Pancreas (tissue), 10 donors: Measurements from ENCODE around the gene CRB3. TPM values are rescaled to one million over a fixed set of nuclear protein-coding genes. Genes with fewer than 3 reads are reported as not detected.
A peak's percentile ranks its signal among the peaks of the same experiment; 100 is the strongest.

Experiments used
- ATAC-seq, 4 donors: fragments of 200-7000 bp; cut with Tn5 transposase; one replicate each; pipeline versions ENCODE4 v1.8.0 to v1.9.1; 2020; ENCODE audit warnings: mild to moderate bottlenecking in 4 of 4, moderate library complexity in 4 of 4
- DNase-seq, 6 donors: peaks; one replicate each; pipeline ENCODE4 v3.0.0-alpha.2; 2020
- FAIRE-seq: peaks from 2 replicates; lab custom pipeline; 2012; peaks lifted over from hg19 to GRCh38; lab: Jason Lieb, UNC
- H3K27ac ChIP-seq, 4 donors: fragments of 200-600 bp; sonication (generic); 1 replicate in 3 of 4; 2 replicates in 1 of 4; pipeline versions ENCODE4 v1.5.0 to v1.8.0; 2020
- H3K27me3 ChIP-seq, 4 donors: fragments of 200-600 bp; one replicate each; pipeline ENCODE4 v1.8.0; 2021
- H3K36me3 ChIP-seq, 3 donors: fragments of 200-600 bp; sonication (generic) in 1 of 3; one replicate each; pipeline versions ENCODE4 v1.5.0 to v1.8.0; 2020 to 2021
- H3K4me1 ChIP-seq, 3 donors: fragments of 200-600 bp; one replicate each; pipeline ENCODE4 v1.8.0; 2021
- H3K4me3 ChIP-seq, 4 donors: fragments of 200-600 bp; sonication (generic) in 2 of 4; one replicate each; pipeline versions ENCODE4 v1.5.0 to v1.8.0; 2020 to 2021
- H3K9me3 ChIP-seq, 4 donors: fragments of 200-600 bp; one replicate each; pipeline ENCODE4 v1.8.0; 2021
- CTCF ChIP-seq, 4 donors: fragments of 200-600 bp; sonication (generic) in 3 of 4; IDR thresholded peaks; one replicate each; pipeline versions ENCODE4 v1.5.0 to v1.8.0; 2021; ENCODE audit warnings: antibody characterized with exemption in 4 of 4
- WGBS, 2 donors: extraction: QIAGEN DNeasy Blood & Tissue Kit; methylation state at CpG; one replicate each; pipeline ENCODE4 v1.1.7; 2013; 5-methylcytosine and 5-hydroxymethylcytosine counted together
- intact Hi-C, 3 donors: fragments of 100-400 bp; cut with DNase I; formaldehyde crosslinking; loops; one replicate each; pipeline versions ENCODE4 v1.11.1 to v1.14.2; 2022
- polyA plus RNA-seq, 2 donors: library from polyadenylated mRNA; stranded (reverse); fragments of 200-250 nt; gene quantifications; one replicate each; pipeline ENCODE4 v1.2.3, GENCODE V29; 2013
- total RNA-seq, 6 donors: library from RNA; stranded (reverse); fragmentation: NEBNext Ultra II Directional in 4 of 6; extraction: Animal tissue kit (Norgen Biotek cat#: 25700) in 4 of 6; gene quantifications; one replicate each; pipeline versions ENCODE4 v1.2.1 to v1.2.4, GENCODE V29; 2021 to 2023
- donor health status: healthy with polysubstance abuse.
- donor health status: DM: no; HTN: no; CAD: no; lungs with moderate emphysema.
- donor health status: DM: no; HTN: no; CAD: no.
- donor health status: control.
- donor health status: control.
- donor health status: Bipolar disorder and iron deficiency.
- donor health status: DM: yes; HTN: yes; CAD: no.
- donor health status: DM: no; HTN: no; CAD: no.
- donor health status: DM: no; HTN: no; CAD: no.
- donor health status: DM: yes; HTN: yes; CAD: no.

The CRB3 gene
- total and polyA plus RNA-seq, 8 donors: 22.0 to 37.7 (median 27.7) TPM

DNA sequence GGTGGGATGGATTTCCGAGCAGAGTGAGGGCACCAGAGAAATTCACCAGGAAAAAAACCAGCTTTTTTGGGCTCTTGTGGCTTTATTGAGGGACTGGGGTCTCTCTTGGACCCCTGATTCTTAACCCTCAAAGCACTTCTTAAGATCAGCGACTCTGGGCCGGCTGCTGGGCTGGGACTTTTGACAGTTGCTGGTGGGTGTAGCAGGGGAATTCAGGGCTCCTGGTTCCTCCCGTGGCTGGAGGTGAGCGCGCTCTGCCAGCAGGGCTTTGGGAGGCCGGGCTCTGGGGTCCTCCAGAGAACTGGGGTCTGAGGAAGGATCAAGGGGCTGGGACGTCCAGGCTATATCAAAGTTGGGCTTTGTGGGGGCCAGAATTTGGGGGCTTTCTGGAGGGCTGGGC lies 3.3 kb downstream of the CRB3 start:
- H3K9me3 ChIP-seq: no peaks in the 10 kb centered on the region
- 87 to 99% methylated on average over 8 of the region's 8 CpGs for WGBS, 2 donors
- intact Hi-C loops: no loop called here
- TF ChIP-seq CTCF (IDR thresholded peaks at IDR 0.05): no peak
- peaks cover 0 to 6% (median 4%) of the 10 kb centered on the region in 3 donors for H3K4me1 ChIP-seq
- ATAC-seq: no peak
- FAIRE-seq: no peak
- no peak for DNase-seq
- no peak overlapping the region for H3K4me3 ChIP-seq
- no peak overlapping the region for H3K27ac ChIP-seq
- H3K27me3 ChIP-seq: no peaks in the 10 kb centered on the region
- peaks cover 0 to 11% (median 0%) of the 10 kb centered on the region in 3 donors for H3K36me3 ChIP-seq

GRCh38 chr19:6470173-6470572 lies 6.1 kb downstream of the CRB3 start:
- H3K9me3 ChIP-seq: no peaks in the 10 kb centered on the region
- DNase-seq (no peak), ATAC-seq (no peak), FAIRE-seq (no peak)
- no peak overlapping the region for H3K4me3 ChIP-seq
- no peak overlapping the region for H3K27ac ChIP-seq
- intact Hi-C loops: no loop called here
- 70 to 75% methylated on average over 8 of the region's 8 CpGs for WGBS, 2 donors
- no peak for TF ChIP-seq CTCF (IDR thresholded peaks at IDR 0.05)
- peaks cover 0 to 11% (median 5%) of the 10 kb centered on the region in 3 donors for H3K4me1 ChIP-seq
- no peaks in the 10 kb centered on the region for H3K27me3 ChIP-seq
- H3K36me3 ChIP-seq: peaks cover 0 to 11% (median 0%) of the 10 kb centered on the region in 3 donors

- TF ChIP-seq CTCF (IDR thresholded peaks at IDR 0.05): no peak
Measured at GRCh38 chr19:6471076-6471475, 7.0 kb downstream of the CRB3 start.

GRCh38 chr19:6472713-6473112 lies 8.6 kb downstream of the CRB3 start:
- no peak for TF ChIP-seq CTCF (IDR thresholded peaks at IDR 0.05)
- no peaks in the 10 kb centered on the region for H3K27me3 ChIP-seq
- DNase-seq (peak in 3 of 6 donors; percentile 42 to 75 (median 56)), ATAC-seq (peak in 3 of 4 donors; percentile 11 to 31 (median 26)), FAIRE-seq (no peak)
- H3K27ac ChIP-seq: no peak overlapping the region
- 24 to 33% methylated on average over 4 of the region's 4 CpGs for WGBS, 2 donors
- H3K36me3 ChIP-seq: no peaks in the 10 kb centered on the region
- peaks cover 0 to 15% (median 10%) of the 10 kb centered on the region in 3 donors for H3K4me1 ChIP-seq
- H3K9me3 ChIP-seq: no peaks in the 10 kb centered on the region
- H3K4me3 ChIP-seq: no peak overlapping the region
- intact Hi-C loops: no loop called here

More at GRCh38 chr19:6471076-6471475, 7.0 kb downstream of the CRB3 start:
- ATAC-seq (no peak), DNase-seq (no peak), FAIRE-seq (no peak)
- peaks cover 0 to 15% (median 5%) of the 10 kb centered on the region in 3 donors for H3K4me1 ChIP-seq
- WGBS, 2 donors: 81 to 84% methylated on average over 14 of the region's 14 CpGs
- H3K27me3 ChIP-seq: no peaks in the 10 kb centered on the region
- H3K9me3 ChIP-seq: no peaks in the 10 kb centered on the region
- no peak overlapping the region for H3K27ac ChIP-seq
- peaks cover 0 to 10% (median 0%) of the 10 kb centered on the region in 3 donors for H3K36me3 ChIP-seq
- intact Hi-C loops: no loop called here
- no peak overlapping the region for H3K4me3 ChIP-seq

GRCh38 chr19:6473647-6474046 lies 9.6 kb downstream of the CRB3 start:
- Histone ChIP-seq H3K36me3 (no peaks in the 10 kb centered on the region), H3K4me3 (no peak overlapping the region), H3K9me3 (no peaks in the 10 kb centered on the region), H3K27ac (no peak overlapping the region), H3K27me3 (no peaks in the 10 kb centered on the region), H3K4me1 (peaks cover 0 to 15% (median 10%) of the 10 kb centered on the region in 3 donors)
- DNase-seq: peak in 2 of 6 donors; percentile 40 to 47
- peak in 2 of 4 donors; percentile 5 to 27 for ATAC-seq
- no peak for TF ChIP-seq CTCF (IDR thresholded peaks at IDR 0.05)
- 28 to 30% methylated on average over 9 of the region's 9 CpGs for WGBS, 2 donors
- intact Hi-C loops: no loop called here
- FAIRE-seq: no peak
